PC-3 (cell line): ENCODE results near the gene SLC35A4. TPM values are rescaled to one million over a fixed set of nuclear protein-coding genes. Genes with fewer than 3 reads are reported as not detected.
"Not testable (repeated sequence)": the region's sequence is repeated elsewhere in the genome, so short reads cannot be mapped to it uniquely, and the experiment has no call there.

ENCODE experiments used
- ATAC-seq: fragments of 200-7000 bp; cut with Tn5 transposase; 2 replicates; pipeline ENCODE4 v1.9.1; 2020; ENCODE audit warnings: mild to moderate bottlenecking, moderate library complexity
- BruUV-seq: library from RNA; stranded (reverse); fragments of 400-500 nt; replicated peaks from 2 replicates; lab custom pipeline; 2021; lab: Mats Ljungman, UMichigan
- CTCF ChIA-PET: fragments of 300-600 bp; sonication (Branson Sonifier 250); formaldehyde crosslinking; loops from one replicate; lab custom pipeline; 2022; ENCODE audit warnings: antibody characterized with exemption; lab: Charles Lee
- POLR2A ChIA-PET: fragments of 300-600 bp; sonication (Branson Sonifier 250); formaldehyde crosslinking; loops from one replicate; lab custom pipeline; 2022; ENCODE audit warnings: antibody characterized with exemption; ENCODE audit not compliant: unreplicated experiment; lab: Charles Lee
- DNase-seq: peaks from one replicate; pipeline ENCODE4 v3.0.0-alpha.2; 2015
- H2AFZ ChIP-seq: fragments of 300-600 bp; sonication (generic); 2 replicates; pipeline ENCODE4 v1.6.0; 2016; ENCODE audit warnings: antibody characterized with exemption, low read length
- H3F3A ChIP-seq: fragments of 300-600 bp; sonication (generic); one replicate; pipeline ENCODE4 v1.6.0; 2017; ENCODE audit warnings: antibody characterized with exemption, low read length, control low read depth, mild to moderate bottlenecking; ENCODE audit not compliant: unreplicated experiment
- H3K27ac ChIP-seq: fragments of 300-600 bp; sonication (generic); 2 replicates; pipeline ENCODE4 v1.5.1; 2016; ENCODE audit warnings: mild to moderate bottlenecking, low read length
- H3K27me3 ChIP-seq: fragments of 300-600 bp; sonication (generic); 2 replicates; pipeline ENCODE4 v1.6.1; 2016; ENCODE audit warnings: low read length, mixed read lengths
- H3K36me3 ChIP-seq: fragments of 300-600 bp; sonication (generic); 2 replicates; pipeline ENCODE4 v1.6.1; 2016; ENCODE audit warnings: low read depth, mixed run types, low read length, mixed read lengths
- H3K4me1 ChIP-seq: fragments of 300-600 bp; sonication (generic); 2 replicates; pipeline ENCODE4 v1.5.1; 2016; ENCODE audit warnings: low read length; ENCODE audit not compliant: insufficient read depth
- H3K4me2 ChIP-seq: fragments of 300-600 bp; sonication (generic); 2 replicates; pipeline ENCODE4 v1.6.0; 2016; ENCODE audit warnings: low read length
- H3K4me3 ChIP-seq: fragments of 300-600 bp; sonication (generic); 2 replicates; pipeline ENCODE4 v1.5.1; 2016; ENCODE audit warnings: mild to moderate bottlenecking, low read length, mixed read lengths
- H3K79me2 ChIP-seq: fragments of 300-600 bp; sonication (generic); 2 replicates; pipeline ENCODE4 v1.6.1; 2017; ENCODE audit warnings: low read length, mixed read lengths
- H3K9ac ChIP-seq: fragments of 300-600 bp; sonication (generic); 2 replicates; pipeline ENCODE4 v1.6.0; 2016; ENCODE audit warnings: mild to moderate bottlenecking, low read length
- H3K9me2 ChIP-seq: fragments of 300-600 bp; sonication (generic); replicated peaks from 2 replicates; pipeline ENCODE4 v1.6.1; 2016; ENCODE audit warnings: mixed run types, low read length, mixed read lengths
- H3K9me3 ChIP-seq: fragments of 300-600 bp; sonication (generic); 2 replicates; pipeline ENCODE4 v1.6.1; 2016; ENCODE audit warnings: low read length, mixed read lengths
- H4K20me1 ChIP-seq: fragments of 300-600 bp; sonication (generic); 2 replicates; pipeline ENCODE4 v1.6.1; 2016; ENCODE audit warnings: low read length, mixed read lengths
- CTCF ChIP-seq: fragments of 300-600 bp; sonication (generic); conservative IDR thresholded peaks from 2 replicates; pipeline ENCODE4 v1.5.1; 2017; ENCODE audit warnings: antibody characterized with exemption, low read depth, mild to moderate bottlenecking, low read length
- EZH2 ChIP-seq: fragments of 300-600 bp; sonication (generic); IDR thresholded peaks from one replicate; pipeline ENCODE4 v1.6.1; 2017; ENCODE audit warnings: antibody characterized with exemption, mild to moderate bottlenecking, low read length; ENCODE audit not compliant: unreplicated experiment
- EZH2phosphoT487 ChIP-seq: fragments of 300-600 bp; sonication (generic); IDR thresholded peaks from 2 replicates; pipeline ENCODE4 v1.6.1; 2018; ENCODE audit warnings: mild to moderate bottlenecking, antibody characterized with exemption, low read length, borderline replicate concordance
- intact Hi-C: fragments of 100-400 bp; cut with micrococcal nuclease; formaldehyde crosslinking; loops from 2 replicates; pipeline ENCODE4 v1.9.0; 2023
- total RNA-seq: library from RNA; depleted of rRNA; stranded (reverse); fragments of >200 nt; gene quantifications from 2 replicates; pipeline ENCODE4 v1.2.3, GENCODE V29; 2014

Gene SLC35A4
- total RNA-seq, 1 experiment from 2014 or later: 25.0 TPM

GRCh38 chr5:140600096-140600495, 35.5 kb downstream of the SLC35A4 start:
- Histone ChIP-seq H3K9me2 (no peaks in the 10 kb centered on the region), H4K20me1 (no peaks in the 10 kb centered on the region), H3K36me3 (no peaks in the 10 kb centered on the region), H3K27me3 (no peaks in the 10 kb centered on the region), H3K27ac (no peak overlapping the region), H3K9ac (no peak overlapping the region), H3K4me1 (no peaks in the 10 kb centered on the region), H3K4me2 (no peak overlapping the region), H3K4me3 (no peak overlapping the region), H3F3A (no peaks in the 10 kb centered on the region), H2AFZ (no peak overlapping the region), H3K9me3 (no peaks in the 10 kb centered on the region), H3K79me2 (no peaks in the 10 kb centered on the region)
- TF ChIP-seq EZH2 (no peak), CTCF (no peak), EZH2phosphoT487 (no peak)
- no TSS peak for BruUV-seq
- ATAC-seq: no peak
- no peak for DNase-seq
- ChIA-PET POLR2A (interaction anchor here (0.6 kb wide), 1 partner anchor 13 kb away, joined by 3 read pairs; no protein-coding TSS in a partner anchor), CTCF (no interaction called here)
- intact Hi-C loops: no loop called here

GRCh38 chr5:140602147-140602546, 37.5 kb downstream of the SLC35A4 start:
- no peak overlapping the region for H3K9ac ChIP-seq
- ChIA-PET CTCF (no interaction called here), POLR2A (no interaction called here)
- intact Hi-C loops: no loop called here
- no peak overlapping the region for H3K4me3 ChIP-seq
- no peaks in the 10 kb centered on the region for H3K4me1 ChIP-seq
- no peaks in the 10 kb centered on the region for H3K9me3 ChIP-seq
- no peaks in the 10 kb centered on the region for H3K79me2 ChIP-seq
- H3K9me2 ChIP-seq: no peaks in the 10 kb centered on the region
- no peaks in the 10 kb centered on the region for H3F3A ChIP-seq
- TF ChIP-seq EZH2: no peak
- TF ChIP-seq EZH2phosphoT487: no peak
- TF ChIP-seq CTCF: no peak
- H3K36me3 ChIP-seq: no peaks in the 10 kb centered on the region
- H3K4me2 ChIP-seq: no peak overlapping the region
- no peak for ATAC-seq
- BruUV-seq: no TSS peak
- no peak for DNase-seq
- no peaks in the 10 kb centered on the region for H3K27me3 ChIP-seq
- no peak overlapping the region for H3K27ac ChIP-seq
- 0 out of 2 replicates have a peak overlapping the region, but pooled peaks have one; percentile 16 for H2AFZ ChIP-seq
- no peaks in the 10 kb centered on the region for H4K20me1 ChIP-seq

- H3K27me3 ChIP-seq, H3K9ac ChIP-seq, H3K4me2 ChIP-seq, H3F3A ChIP-seq, BruUV-seq, CTCF ChIA-PET, H2AFZ ChIP-seq, H3K79me2 ChIP-seq, ATAC-seq, H3K4me1 ChIP-seq, H3K27ac ChIP-seq, H3K4me3 ChIP-seq, POLR2A ChIA-PET, DNase-seq, H3K9me3 ChIP-seq, intact Hi-C loops, H4K20me1 ChIP-seq, H3K9me2 ChIP-seq, H3K36me3 ChIP-seq: not testable (repeated sequence)
Observed at GRCh38 chr5:140603446-140603698, 38.7 kb downstream of the SLC35A4 start.
